H1 (cell line): Measurements from ENCODE around the gene BCO2. TPM values are rescaled to one million over a fixed set of nuclear protein-coding genes. Genes with fewer than 3 reads are reported as not detected.

ENCODE experiments used
- CTCF ChIA-PET: fragments of 300-600 bp; sonication (Branson Sonifier 250); formaldehyde crosslinking; loops from one replicate; lab custom pipeline; 2021; ENCODE audit not compliant: partially characterized antibody; lab: Charles Lee
- POLR2A ChIA-PET: fragments of 300-600 bp; sonication (Branson Sonifier 250); formaldehyde crosslinking; loops from one replicate; lab custom pipeline; 2021; ENCODE audit warnings: inconsistent platforms; ENCODE audit not compliant: partially characterized antibody; lab: Charles Lee
- DNase-seq, 2 experiments: peaks; one replicate each; pipeline versions ENCODE4 v3.0.0 to v3.0.0-alpha.2; 2010 to 2022; ENCODE audit warnings: low spot score in 2 of 2, low read depth in 1 of 2, mixed read lengths in 1 of 2
- FAIRE-seq: peaks from 2 replicates; lab custom pipeline; 2011; peaks lifted over from hg19 to GRCh38; lab: Jason Lieb, UNC
- H2AFZ ChIP-seq: 2 replicates; pipeline ENCODE4 v1.8.1; 2012; ENCODE audit warnings: low read length, inconsistent platforms
- H2AK5ac ChIP-seq: 2 replicates; pipeline ENCODE4 v1.6.1; 2013; ENCODE audit warnings: low read depth, low read length
- H2BK120ac ChIP-seq: replicated peaks from 2 replicates; pipeline ENCODE3; 2013; ENCODE audit warnings: low read depth, low read length, inconsistent platforms
- H2BK12ac ChIP-seq: 2 replicates; pipeline ENCODE4 v1.6.1; 2013; ENCODE audit warnings: low read depth, low read length
- H2BK15ac ChIP-seq: 2 replicates; pipeline ENCODE4 v1.6.1; 2013; ENCODE audit warnings: low read length
- H2BK20ac ChIP-seq: 2 replicates; pipeline ENCODE4 v1.6.1; 2013; ENCODE audit warnings: low read length
- H2BK5ac ChIP-seq: 2 replicates; pipeline ENCODE4 v1.6.1; 2013; ENCODE audit warnings: low read depth, low read length
- H3K14ac ChIP-seq: 2 replicates; pipeline ENCODE4 v1.6.1; 2013; ENCODE audit warnings: inconsistent platforms; ENCODE audit not compliant: insufficient read length
- H3K18ac ChIP-seq: 2 replicates; pipeline ENCODE4 v1.6.1; 2013; ENCODE audit warnings: low read length; ENCODE audit errors: extremely low read depth
- H3K23ac ChIP-seq: 2 replicates; pipeline ENCODE4 v1.6.1; 2013; ENCODE audit warnings: inconsistent platforms; ENCODE audit not compliant: insufficient read length
- H3K23me2 ChIP-seq: 2 replicates; pipeline ENCODE4 v1.6.1; 2013; ENCODE audit warnings: low read depth, low read length
- H3K27ac ChIP-seq: 2 replicates; pipeline ENCODE4 v1.6.1; 2011; ENCODE audit warnings: low read depth, low read length, inconsistent platforms
- H3K27me3 ChIP-seq, 4 experiments: replicated peaks in 1 of 4; 1 replicate in 1 of 4; 2 replicates in 3 of 4; pipeline versions ENCODE4 v1.6.1 to v1.8.1; 2011 to 2013; ENCODE audit warnings: low read length in 3 of 4, mild to moderate bottlenecking in 3 of 4, inconsistent platforms in 2 of 4, mixed read lengths in 2 of 4, moderate library complexity in 1 of 4; ENCODE audit not compliant: control insufficient read depth in 3 of 4, insufficient read depth in 3 of 4; ENCODE audit errors: extremely low read depth in 1 of 4
- H3K36me3 ChIP-seq, 4 experiments: 2 replicates each; pipeline versions ENCODE4 v1.6.1 to v1.8.1; 2011 to 2013; ENCODE audit warnings: mild to moderate bottlenecking in 4 of 4, low read length in 3 of 4, moderate library complexity in 2 of 4, control low read depth in 1 of 4, inconsistent platforms in 1 of 4; ENCODE audit not compliant: insufficient read depth in 4 of 4, control insufficient read depth in 2 of 4
- H3K4ac ChIP-seq: replicated peaks from 2 replicates; pipeline ENCODE3; 2013; ENCODE audit warnings: low read length, low read depth, mixed read lengths, inconsistent platforms; ENCODE audit not compliant: insufficient read length
- H3K4me1 ChIP-seq, 4 experiments: replicated peaks in 1 of 4; 1 replicate in 1 of 4; 2 replicates in 3 of 4; pipeline versions ENCODE4 v1.6.1 to v1.8.1; 2011 to 2013; ENCODE audit warnings: low read length in 3 of 4, inconsistent platforms in 2 of 4, mixed read lengths in 1 of 4; ENCODE audit not compliant: insufficient read depth in 4 of 4, control insufficient read depth in 3 of 4
- H3K4me2 ChIP-seq, 2 experiments: 2 replicates each; pipeline versions ENCODE4 v1.6.1 to v1.8.1; 2011 to 2013; ENCODE audit warnings: low read depth in 2 of 2, low read length in 2 of 2, control low read depth in 1 of 2, inconsistent platforms in 1 of 2, mild to moderate bottlenecking in 1 of 2; ENCODE audit not compliant: insufficient read depth in 1 of 2
- H3K4me3 ChIP-seq, 4 experiments: fragments of 200-600, 300-600 bp in 1 of 4; sonication (generic), shearing (Covaris generic), sonication (Bioruptor Twin) in 1 of 4; 2 replicates each; pipeline versions ENCODE4 v1.5.1 to v1.8.1; 2011 to 2016; ENCODE audit warnings: low read length in 4 of 4, low read depth in 3 of 4, control low read depth in 2 of 4, inconsistent platforms in 2 of 4, mild to moderate bottlenecking in 2 of 4, mixed read lengths in 1 of 4, moderate library complexity in 1 of 4; ENCODE audit not compliant: insufficient read depth in 2 of 4; ENCODE audit errors: extremely low read depth in 1 of 4
- H3K56ac ChIP-seq: replicated peaks from 2 replicates; pipeline ENCODE3; 2013; ENCODE audit warnings: low read depth, mild to moderate bottlenecking, mixed read lengths, low read length, inconsistent platforms; ENCODE audit not compliant: insufficient read length
- H3K79me1 ChIP-seq: 2 replicates; pipeline ENCODE4 v1.6.1; 2013; ENCODE audit warnings: low read depth, low read length, control low read depth
- H3K79me2 ChIP-seq, 2 experiments: 2 replicates each; pipeline versions ENCODE4 v1.6.1 to v1.8.1; 2012 to 2013; ENCODE audit warnings: low read length in 2 of 2, mild to moderate bottlenecking in 2 of 2, inconsistent platforms in 1 of 2; ENCODE audit not compliant: insufficient read depth in 2 of 2, control insufficient read depth in 1 of 2
- H3K9ac ChIP-seq, 4 experiments: replicated peaks in 1 of 4; 1 replicate in 1 of 4; 2 replicates in 3 of 4; pipeline versions ENCODE4 v1.6.1 to v1.8.1; 2011 to 2013; ENCODE audit warnings: low read depth in 3 of 4, low read length in 3 of 4, control low read depth in 2 of 4, mild to moderate bottlenecking in 2 of 4, moderate library complexity in 2 of 4, inconsistent platforms in 1 of 4; ENCODE audit errors: extremely low read depth in 1 of 4
- H3K9me3 ChIP-seq, 2 experiments: 2 replicates each; pipeline versions ENCODE4 v1.6.1 to v1.8.1; 2012 to 2013; ENCODE audit warnings: mild to moderate bottlenecking in 2 of 2, moderate library complexity in 2 of 2, control low read depth in 1 of 2, inconsistent platforms in 1 of 2, low read depth in 1 of 2, low read length in 1 of 2, mixed read lengths in 1 of 2; ENCODE audit not compliant: insufficient read depth in 2 of 2
- H4K20me1 ChIP-seq, 2 experiments: replicated peaks in 1 of 2; 2 replicates each; pipeline versions ENCODE3 to v1.8.1; 2011 to 2013; ENCODE audit warnings: inconsistent platforms in 2 of 2, low read length in 2 of 2, mild to moderate bottlenecking in 1 of 2; ENCODE audit not compliant: insufficient read depth in 2 of 2, control insufficient read depth in 1 of 2
- H4K5ac ChIP-seq: 2 replicates; pipeline ENCODE4 v1.6.1; 2013; ENCODE audit warnings: low read length, low read depth, mixed read lengths, inconsistent platforms; ENCODE audit not compliant: insufficient read length
- H4K8ac ChIP-seq: 2 replicates; pipeline ENCODE4 v1.8.0; 2013; ENCODE audit warnings: mild to moderate bottlenecking, moderate library complexity, low read length, inconsistent platforms; ENCODE audit not compliant: insufficient read depth; ENCODE audit errors: extremely low read depth
- H4K91ac ChIP-seq: replicated peaks from 2 replicates; pipeline ENCODE3; 2013; ENCODE audit warnings: low read length, mixed read lengths, inconsistent platforms; ENCODE audit not compliant: insufficient read length
- ASH2L ChIP-seq: fragments of 200-600, 300-600 bp; sonication (generic); IDR thresholded peaks from one replicate; pipeline ENCODE4 v1.7.1; 2017; ENCODE audit warnings: low read length
- ATF3 ChIP-seq: IDR thresholded peaks from 2 replicates; pipeline ENCODE4 v1.6.1; 2011; ENCODE audit warnings: low read depth, mild to moderate bottlenecking, low read length; ENCODE audit not compliant: insufficient read depth
- BACH1 ChIP-seq: IDR thresholded peaks from 2 replicates; pipeline ENCODE4 v1.6.1; 2012; ENCODE audit warnings: low read length, improper control_type of control experiment
- BCL11A ChIP-seq, 2 experiments: IDR thresholded peaks; one replicate each; pipeline ENCODE4 v1.6.1; 2011; ENCODE audit warnings: low read depth in 2 of 2, low read length in 2 of 2, mild to moderate bottlenecking in 2 of 2
- CEBPB ChIP-seq: IDR thresholded peaks from 2 replicates; pipeline ENCODE4 v1.6.1; 2012; ENCODE audit warnings: low read depth, low read length
- CHD1 ChIP-seq: IDR thresholded peaks from 2 replicates; pipeline ENCODE4 v1.6.1; 2012; ENCODE audit warnings: low read depth, low read length, improper control_type of control experiment
- EZH2 ChIP-seq: fragments of 200-600 bp; sonication (generic); IDR thresholded peaks from 2 replicates; pipeline ENCODE4 v1.7.1; 2012; ENCODE audit warnings: low read depth, mild to moderate bottlenecking, moderate library complexity, low read length, inconsistent platforms; ENCODE audit not compliant: severe bottlenecking
- HDAC6 ChIP-seq: IDR thresholded peaks from one replicate; pipeline ENCODE4 v1.7.1; 2012; ENCODE audit warnings: low read depth, mild to moderate bottlenecking, inconsistent platforms, low read length, moderate library complexity
- JUND ChIP-seq: IDR thresholded peaks from 2 replicates; pipeline ENCODE4 v1.6.1; 2011; ENCODE audit warnings: mild to moderate bottlenecking, improper control_type of control experiment, low read length
- POLR2AphosphoS5 ChIP-seq: IDR thresholded peaks from 2 replicates; pipeline ENCODE4 v1.6.1; 2011; ENCODE audit warnings: low read depth, low read length
- RBBP5 ChIP-seq: IDR thresholded peaks from 2 replicates; pipeline ENCODE4 v1.7.1; 2012; ENCODE audit warnings: low read depth, mild to moderate bottlenecking, inconsistent platforms, low read length, moderate library complexity, borderline replicate concordance
- RFX5 ChIP-seq: IDR thresholded peaks from 2 replicates; pipeline ENCODE4 v1.6.1; 2011; ENCODE audit warnings: low read depth, low read length, improper control_type of control experiment, borderline replicate concordance
- SP2 ChIP-seq: IDR thresholded peaks from 2 replicates; pipeline ENCODE4 v1.6.1; 2012; ENCODE audit warnings: mild to moderate bottlenecking, low read length, inconsistent platforms
- SRF ChIP-seq: IDR thresholded peaks from 2 replicates; pipeline ENCODE4 v1.6.1; 2011; ENCODE audit warnings: mild to moderate bottlenecking, low read depth, low read length, moderate library complexity
- TCF12 ChIP-seq: IDR thresholded peaks from 2 replicates; pipeline ENCODE4 v1.6.1; 2011; ENCODE audit warnings: low read depth, mild to moderate bottlenecking, low read length
- YY1 ChIP-seq: IDR thresholded peaks from 2 replicates; pipeline ENCODE4 v1.6.1; 2011; ENCODE audit warnings: low read depth, mild to moderate bottlenecking, low read length
- WGBS, 2 experiments: shearing (Covaris generic) in 1 of 2; methylation state at CpG; one replicate each; pipeline versions ENCODE4 v1.1.6 to v1.1.7; 2013 to 2015; ENCODE audit warnings: low lambda C conversion rate in 2 of 2, mixed read lengths in 2 of 2, inconsistent platforms in 1 of 2, low coverage in 1 of 2, missing lambda C conversion rate in 1 of 2; ENCODE audit not compliant: insufficient replicate concordance in 2 of 2, insufficient coverage in 1 of 2, insufficient read length in 1 of 2; ENCODE audit errors: extremely low coverage in 1 of 2, missing lambda C conversion rate in 1 of 2; 5-methylcytosine and 5-hydroxymethylcytosine counted together
- polyA plus RNA-seq, 7 experiments: library from polyadenylated mRNA; depleted of rRNA in 3 of 7; stranded (reverse) in 5 of 7; unstranded in 2 of 7; fragments of >200 nt in 5 of 7; fragments of 200-250 nt in 2 of 7; gene quantifications; 1 replicate in 5 of 7; 2 replicates in 1 of 7; 4 replicates in 1 of 7; pipeline versions ENCODE4 v1.2.1 to v1.2.3, GENCODE V29; 2011 to 2013; ENCODE audit warnings: missing spikeins in 2 of 7, mixed read lengths in 2 of 7
- total RNA-seq: library from RNA; stranded (reverse); fragmentation: NEBNext Ultra II Directional; extraction: Animal tissue kit (Norgen Biotek cat#: 25700); gene quantifications from 2 replicates; pipeline ENCODE4 v1.2.1, GENCODE V29; 2021

The BCO2 gene
- total and polyA plus RNA-seq, 2 of the 8 experiments (the other 6 are each of a cell fraction or from before 2014, with no cell fraction given): 0.42 to 0.82 TPM

DNA sequence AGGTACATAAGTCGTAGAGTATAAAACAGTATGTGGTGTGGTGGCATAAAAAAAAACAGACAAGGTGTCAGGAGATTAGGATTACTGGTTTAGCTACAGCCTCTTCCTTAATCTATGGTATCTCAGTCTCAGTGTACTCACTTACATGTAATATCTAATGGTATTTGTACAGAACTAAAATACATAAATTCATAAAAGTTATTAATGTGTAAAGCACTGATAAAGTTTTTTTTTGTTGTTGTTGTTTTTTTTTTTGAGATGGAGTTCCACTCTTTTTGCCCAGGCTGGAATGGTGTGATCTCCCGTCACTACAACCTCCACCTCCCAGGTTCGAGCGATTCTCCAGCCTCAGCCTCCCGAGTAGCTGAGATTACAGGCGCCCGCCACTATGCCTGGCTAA lies 53.8 kb downstream of the BCO2 start:
- H3K4me3 ChIP-seq: no peak overlapping the region
- no peaks in the 10 kb centered on the region for H3K27me3 ChIP-seq
- no peak overlapping the region for H2BK12ac ChIP-seq
- H3K36me3 ChIP-seq: peaks cover 0 to 37% (median 9%) of the 10 kb centered on the region in 4 experiments; a peak in 5 of 8 replicates
- H2BK120ac ChIP-seq: no peak overlapping the region
- H3K27ac ChIP-seq: no peak overlapping the region
- no peak overlapping the region for H2BK15ac ChIP-seq
- peaks cover 0 to 22% of the 10 kb centered on the region in 2 experiments; a peak in 2 of 4 replicates for H3K79me2 ChIP-seq
- H3K9me3 ChIP-seq: no peaks in the 10 kb centered on the region
- H3K4ac ChIP-seq: no peak overlapping the region
- no peak overlapping the region for H2AK5ac ChIP-seq
- H3K23me2 ChIP-seq: peaks cover 8% of the 10 kb centered on the region
- no peak for DNase-seq
- WGBS, 2 experiments: 86% methylated on average over 7 of the region's 7 CpGs; no CpG with 5 or more reads in 1 of the 2 experiments
- no peak for FAIRE-seq
- no peak overlapping the region for H3K4me2 ChIP-seq
- no peak overlapping the region for H4K91ac ChIP-seq
- POLR2A ChIA-PET: no interaction called here
- H3K79me1 ChIP-seq: no peaks in the 10 kb centered on the region; the same call in 1 of the 2 replicates
- no peaks in the 10 kb centered on the region; a peak in 1 of 7 replicates for H3K4me1 ChIP-seq
- CTCF ChIA-PET: interaction anchor here (2.3 to 2.7 kb wide), 2 partner anchors 10 to 45 kb away, joined by 5 to 13 read pairs; no protein-coding TSS in a partner anchor
- H4K20me1 ChIP-seq: no peaks in the 10 kb centered on the region
- no peak overlapping the region for H2BK5ac ChIP-seq
- no peak overlapping the region for H3K9ac ChIP-seq
- H3K18ac ChIP-seq: no peak overlapping the region
- H4K8ac ChIP-seq: no peak overlapping the region
- no peak overlapping the region for H3K23ac ChIP-seq
- no peak overlapping the region for H2AFZ ChIP-seq
- no peak overlapping the region for H3K56ac ChIP-seq
- no peak overlapping the region for H2BK20ac ChIP-seq
- no peak overlapping the region for H4K5ac ChIP-seq
- H3K14ac ChIP-seq: no peak overlapping the region
- TF ChIP-seq CEBPB (no peak), SRF (no peak), SP2 (no peak), YY1 (no peak), BACH1 (no peak), RFX5 (no peak), RBBP5 (no peak), POLR2AphosphoS5 (no peak), EZH2 (no peak), BCL11A (IDR thresholded peaks at IDR 0.05; ENCODE audit: low read depth in 2 of 2, low read length in 2 of 2) (no peak), ASH2L (no peak), JUND (no peak), TCF12 (no peak), ATF3 (no peak), CHD1 (no peak), HDAC6 (no peak)
